A549 (cell line): ENCODE results near the gene TUBB3. TPM values are rescaled to one million over a fixed set of nuclear protein-coding genes. Genes with fewer than 3 reads are reported as not detected.
"Not testable (repeated sequence)": the region's sequence is repeated elsewhere in the genome, so short reads cannot be mapped to it uniquely, and the experiment has no call there.

Experiments used
- ATAC-seq, 2 experiments: fragments of 200-7000 bp in 1 of 2; fragments of >200 bp in 1 of 2; cut with Nextera tagmentation in 1 of 2; cut with Tn5 transposase in 1 of 2; 3 replicates each; pipeline versions ENCODE4 v1.8.0 to v1.9.1; 2018 to 2020; ENCODE audit warnings: mild to moderate bottlenecking in 1 of 2, moderate library complexity in 1 of 2
- CTCF ChIA-PET: fragments of 300-600 bp; sonication (Branson Sonifier 250); formaldehyde crosslinking; extraction: SDS; loops from one replicate; lab custom pipeline; 2021; ENCODE audit warnings: antibody characterized with exemption, inconsistent platforms; lab: Yijun Ruan, JAX
- POLR2A ChIA-PET: fragments of 350-600 bp; formaldehyde crosslinking; extraction: SDS; loops from one replicate; lab custom pipeline; 2021; ENCODE audit warnings: antibody characterized with exemption, inconsistent platforms; lab: Yijun Ruan, JAX
- DNase-seq, 2 experiments: peaks; one replicate each; pipeline versions ENCODE4 v3.0.0 to v3.0.0-alpha.2; 2011 to 2016; ENCODE audit warnings: low read depth in 1 of 2, low spot score in 1 of 2
- FAIRE-seq: peaks from 2 replicates; lab custom pipeline; 2011; peaks lifted over from hg19 to GRCh38; lab: Jason Lieb, UNC
- H3K27ac ChIP-seq, 2 experiments: fragments of >200 bp; sonication (Bioruptor Twin); formaldehyde crosslinking; 3 replicates each; pipeline ENCODE4 v1.5.1; 2016 to 2017
- H3K4me1 ChIP-seq: fragments of >200 bp; sonication (Bioruptor Twin); formaldehyde crosslinking; 3 replicates; pipeline ENCODE4 v1.6.1; 2016
- H3K4me2 ChIP-seq: fragments of >200 bp; sonication (Bioruptor Twin); formaldehyde crosslinking; 3 replicates; pipeline ENCODE4 v1.6.1; 2016
- H3K4me3 ChIP-seq: fragments of >200 bp; sonication (Bioruptor Twin); formaldehyde crosslinking; 3 replicates; pipeline ENCODE4 v1.5.1; 2016
- H3K9me3 ChIP-seq: fragments of >200 bp; sonication (Bioruptor Twin); formaldehyde crosslinking; 3 replicates; pipeline ENCODE4 v1.6.1; 2016
- BCL3 ChIP-seq: fragments of >200 bp; sonication (Bioruptor Twin); formaldehyde crosslinking; IDR thresholded peaks from 3 replicates; pipeline ENCODE4 v1.6.1; 2016
- CEBPB ChIP-seq, 2 experiments: fragments of >200 bp in 1 of 2; sonication (Bioruptor Twin) in 1 of 2; formaldehyde crosslinking in 1 of 2; IDR thresholded peaks; 2 replicates each; pipeline ENCODE4 v1.6.1; 2012 to 2016
- CHD4 ChIP-seq: fragments of 200-600 bp; sonication (generic); IDR thresholded peaks from 2 replicates; pipeline ENCODE4 v1.6.1; 2016; ENCODE audit warnings: antibody characterized with exemption, mild to moderate bottlenecking, borderline replicate concordance
- E2F6 ChIP-seq: IDR thresholded peaks from 2 replicates; pipeline ENCODE4 v1.6.1; 2012; ENCODE audit warnings: low read depth, borderline replicate concordance
- EHF ChIP-seq: fragments of 250-450 bp; sonication (Bioruptor Pico); IDR thresholded peaks from 2 replicates; pipeline ENCODE4 v1.5.0; 2020; ENCODE audit warnings: mild to moderate bottlenecking
- EHMT2 ChIP-seq: fragments of 200-600 bp; sonication (generic); IDR thresholded peaks from 2 replicates; pipeline ENCODE4 v1.6.1; 2016; ENCODE audit warnings: antibody characterized with exemption, low read depth, mild to moderate bottlenecking, moderate library complexity
- FOXS1 ChIP-seq: fragments of 250-450 bp; sonication (Bioruptor Pico); IDR thresholded peaks from 2 replicates; pipeline ENCODE4 v1.5.0; 2020; ENCODE audit warnings: mild to moderate bottlenecking, moderate library complexity
- GATA3 ChIP-seq: IDR thresholded peaks from 2 replicates; pipeline ENCODE4 v1.6.1; 2012; ENCODE audit warnings: borderline replicate concordance
- HES2 ChIP-seq: fragments of >200 bp; sonication (Bioruptor Twin); formaldehyde crosslinking; IDR thresholded peaks from 2 replicates; pipeline ENCODE4 v1.6.1; 2016
- HEYL ChIP-seq: fragments of 250-450 bp; sonication (Bioruptor Pico); IDR thresholded peaks from 2 replicates; pipeline ENCODE4 v1.8.0; 2021; ENCODE audit warnings: mild to moderate bottlenecking, moderate library complexity
- HOXA7 ChIP-seq: fragments of 250-450 bp; sonication (Bioruptor Pico); IDR thresholded peaks from 2 replicates; pipeline ENCODE4 v1.5.0; 2020; ENCODE audit warnings: mild to moderate bottlenecking, moderate library complexity
- HOXB13 ChIP-seq: fragments of 250-450 bp; sonication (Bioruptor Pico); IDR thresholded peaks from 2 replicates; pipeline ENCODE4 v1.5.0; 2020; ENCODE audit warnings: low read depth, mild to moderate bottlenecking, moderate library complexity
- HOXB5 ChIP-seq: fragments of 250-450 bp; sonication (Bioruptor Pico); IDR thresholded peaks from 2 replicates; pipeline ENCODE4 v1.5.0; 2020; ENCODE audit warnings: mild to moderate bottlenecking, moderate library complexity
- JUN ChIP-seq, 2 experiments: fragments of >200 bp; sonication (Bioruptor Twin); formaldehyde crosslinking; IDR thresholded peaks; 2 replicates in 1 of 2; 3 replicates in 1 of 2; pipeline ENCODE4 v1.6.1; 2016 to 2017
- KDM5A ChIP-seq: fragments of 200-600 bp; sonication (generic); IDR thresholded peaks from 2 replicates; pipeline ENCODE4 v1.6.1; 2016; ENCODE audit warnings: antibody characterized with exemption, mild to moderate bottlenecking
- MYC ChIP-seq: IDR thresholded peaks from 2 replicates; pipeline ENCODE4 v1.6.1; 2012; ENCODE audit warnings: mild to moderate bottlenecking, inconsistent platforms, low read length, improper control_type of control experiment, borderline replicate concordance
- RCOR1 ChIP-seq: fragments of 150-350 bp; IDR thresholded peaks from 2 replicates; pipeline ENCODE4 v1.6.1; 2014; ENCODE audit warnings: antibody characterized with exemption, low read length, low read depth
- SMC3 ChIP-seq: fragments of >200 bp; sonication (Bioruptor Twin); formaldehyde crosslinking; IDR thresholded peaks from 3 replicates; pipeline ENCODE4 v1.6.1; 2018; ENCODE audit warnings: inconsistent platforms
- SREBF2 ChIP-seq: fragments of 450-650 bp; IDR thresholded peaks from 2 replicates; pipeline ENCODE4 v1.6.1; 2014; ENCODE audit warnings: mild to moderate bottlenecking, moderate library complexity
- TFCP2L1 ChIP-seq: fragments of 250-450 bp; sonication (Bioruptor Pico); IDR thresholded peaks from 2 replicates; pipeline ENCODE4 v1.5.0; 2021; ENCODE audit warnings: mild to moderate bottlenecking
- TP53 ChIP-seq: fragments of 250-450 bp; sonication (Bioruptor Pico); IDR thresholded peaks from 2 replicates; pipeline ENCODE4 v1.5.0; 2021; ENCODE audit warnings: mild to moderate bottlenecking, moderate library complexity
- ZC3H11A ChIP-seq: fragments of 450-650 bp; IDR thresholded peaks from 2 replicates; pipeline ENCODE4 v1.6.1; 2014; ENCODE audit warnings: antibody characterized with exemption, mild to moderate bottlenecking
- ZFP36 ChIP-seq: fragments of 450-650 bp; IDR thresholded peaks from 2 replicates; pipeline ENCODE4 v1.6.1; 2014; ENCODE audit warnings: borderline replicate concordance; ENCODE audit not compliant: partially characterized antibody
- ZSCAN20 ChIP-seq: fragments of 250-450 bp; sonication (Bioruptor Pico); IDR thresholded peaks from 2 replicates; pipeline ENCODE4 v1.8.0; 2022; ENCODE audit warnings: mild to moderate bottlenecking, moderate library complexity
- WGBS: methylation state at CpG from one replicate; pipeline ENCODE4 v1.1.6; 2017; ENCODE audit errors: missing lambda C conversion rate; 5-methylcytosine and 5-hydroxymethylcytosine counted together
- polyA plus RNA-seq, 4 experiments: library from polyadenylated mRNA; depleted of rRNA in 3 of 4; stranded (reverse); fragments of >200 nt; fragmentation: RNase III in 1 of 4; extraction: RNeasy Plus Mini Kit Qiagen cat#74134 plus additional on column Dnase treatment in 1 of 4; gene quantifications; 2 replicates in 3 of 4; 3 replicates in 1 of 4; pipeline ENCODE4 v1.2.3, GENCODE V29; 2011 to 2017

TUBB3 gene
- polyA plus RNA-seq, 2 of the 4 experiments (the other 2 are of a cell fraction), result 48.9 to 163 TPM

GRCh38 chr16:89965447-89966225, 42.5 kb downstream of the TUBB3 start:
- DNase-seq (no peak), FAIRE-seq (no peak), ATAC-seq (no peak)
- Histone ChIP-seq H3K27ac (no peak overlapping the region), H3K9me3 (no peaks in the 10 kb centered on the region), H3K4me1 (no peaks in the 10 kb centered on the region), H3K4me3 (no peak overlapping the region), H3K4me2 (no peak overlapping the region)
- 92% methylated on average over 20 of the region's 30 CpGs for WGBS
- TF ChIP-seq JUN (IDR thresholded peaks at IDR 0.05), result no peak
- no peak for TF ChIP-seq TFCP2L1 (CRISPR knock-in tag)
- no peak for TF ChIP-seq EHF (CRISPR knock-in tag)
- TF ChIP-seq ZC3H11A, result no peak
- no peak for TF ChIP-seq TP53 (CRISPR knock-in tag)
- no peak for TF ChIP-seq E2F6
- ChIA-PET CTCF (interaction anchor here (1.0 to 1.7 kb wide), 6 partner anchors 9 to 105 kb away, joined by 3 to 5 read pairs (median 4); partner anchors contain the start of gene TUBB3), POLR2A (no interaction called here)

- WGBS, result 87% methylated on average over 5 of the region's 9 CpGs
- CTCF ChIA-PET, result interaction anchor here (0.9 to 1.6 kb wide), 5 partner anchors 10 to 106 kb away, joined by 3 to 5 read pairs (median 4); partner anchors contain the start of gene TUBB3
- POLR2A ChIA-PET, result interaction anchor here (0.7 kb wide), 1 partner anchor 44 kb away, joined by 3 read pairs; the partner anchor contains the start of gene TUBB3
- TF ChIP-seq HOXA7 (no peak), SMC3 (no peak), HOXB5 (CRISPR knock-in tag) (no peak), EHMT2 (no peak), GATA3 (no peak), RCOR1 (no peak), MYC (no peak), HOXB13 (no peak), BCL3 (no peak), HES2 (no peak), ZFP36 (no peak), CEBPB (IDR thresholded peaks at IDR 0.05) (no peak), KDM5A (no peak), ZSCAN20 (CRISPR knock-in tag) (no peak), SREBF2 (no peak), FOXS1 (no peak), HEYL (CRISPR knock-in tag) (no peak), EHF (CRISPR knock-in tag) (no peak), CHD4 (no peak)
- ATAC-seq (no peak), FAIRE-seq (no peak), DNase-seq (no peak)
- H3K9me3 ChIP-seq, result 0 out of 3 replicates have a peak, but pooled peaks cover 5% of the 10 kb centered on the region
- no peak overlapping the region for H3K4me2 ChIP-seq
- no peak overlapping the region for H3K27ac ChIP-seq
- H3K4me1 ChIP-seq, result peaks cover 2% of the 10 kb centered on the region; the same call in 1 of the 3 replicates
- no peak overlapping the region for H3K4me3 ChIP-seq
These were observed 43.6 kb downstream of the TUBB3 start for GRCh38 chr16:89966756-89967155.

GRCh38 chr16:89967436-89967835, 44.3 kb downstream of the TUBB3 start:
- H3K27ac ChIP-seq, POLR2A ChIA-PET, FAIRE-seq, ATAC-seq, H3K4me1 ChIP-seq, DNase-seq, H3K4me3 ChIP-seq, H3K4me2 ChIP-seq, H3K9me3 ChIP-seq: not testable (repeated sequence)
- 73% methylated on average over 5 of the region's 5 CpGs for WGBS
- CTCF ChIA-PET, result interaction anchor here (1.2 kb wide), 1 partner anchor 44 kb away, joined by 3 read pairs; the partner anchor contains the start of gene TUBB3

GRCh38 chr16:89968074-89968473, 44.9 kb downstream of the TUBB3 start:
- H3K4me1 ChIP-seq, POLR2A ChIA-PET, H3K9me3 ChIP-seq, H3K4me3 ChIP-seq, ATAC-seq, CTCF ChIA-PET, H3K4me2 ChIP-seq, H3K27ac ChIP-seq, FAIRE-seq, DNase-seq: not testable (repeated sequence)
- WGBS, result 92% methylated on average over 11 of the region's 11 CpGs
